Esophagus mucosa (tissue), 1 donor: Measurements from ENCODE around the gene TXNRD1. TPM values are rescaled to one million over a fixed set of nuclear protein-coding genes. Genes with fewer than 3 reads are reported as not detected.
A peak's percentile ranks its signal among the peaks of the same experiment; 100 is the strongest.
"Not testable (repeated sequence)": the region's sequence is repeated elsewhere in the genome, so short reads cannot be mapped to it uniquely, and the experiment has no call there.

Source experiments
- ATAC-seq: fragments of 200-7000 bp; cut with Tn5 transposase; one replicate; pipeline ENCODE4 v1.9.1; 2020
- total RNA-seq: library from RNA; stranded (reverse); gene quantifications from one replicate; pipeline ENCODE4 v1.2.4, GENCODE V29; 2023
- donor health status: DM: yes; HTN: yes; CAD: no.

TXNRD1 gene
- total RNA-seq, 1 donor from 2014 or later = 8.7 TPM

DNA sequence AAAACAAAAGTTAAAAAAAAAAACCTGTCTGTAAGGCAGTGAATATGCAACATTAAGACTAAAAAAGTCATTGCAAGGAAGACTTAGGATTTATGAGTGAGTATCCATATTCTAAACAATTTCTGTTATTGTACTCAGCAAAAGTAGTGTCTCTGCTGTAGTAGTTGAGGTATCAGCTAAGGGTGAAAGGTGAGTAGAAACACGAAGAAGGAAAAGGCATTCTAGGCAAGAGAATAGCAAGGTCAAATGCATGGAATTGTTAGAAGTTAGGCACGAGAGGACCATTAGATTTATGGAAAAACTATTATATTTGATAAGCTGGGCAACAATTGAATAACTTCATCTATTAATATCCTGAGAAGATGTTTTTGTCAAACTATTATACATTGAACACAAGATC is 89.8 kb downstream of the TXNRD1 start:
- ATAC-seq = no peak

DNA sequence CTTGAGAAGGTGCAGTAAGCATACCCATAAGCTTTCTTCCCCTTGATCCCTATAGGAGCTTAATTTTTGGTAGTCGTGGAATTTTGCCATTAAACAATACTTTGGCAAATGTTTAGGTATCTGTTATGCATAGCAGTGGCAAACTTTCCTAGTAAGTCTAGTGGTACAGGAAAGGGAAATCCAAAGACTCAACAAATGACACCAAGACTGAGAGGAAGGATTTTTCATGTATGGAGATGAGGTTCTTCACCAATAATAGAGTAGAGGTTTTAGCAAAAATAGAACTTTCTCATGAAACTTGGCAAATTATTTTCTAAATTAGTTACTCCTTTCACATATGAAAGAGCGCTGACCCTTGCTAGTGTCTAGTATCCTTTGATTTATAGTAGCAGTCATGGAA is 90.8 kb downstream of the TXNRD1 start:
- no peak for ATAC-seq

DNA sequence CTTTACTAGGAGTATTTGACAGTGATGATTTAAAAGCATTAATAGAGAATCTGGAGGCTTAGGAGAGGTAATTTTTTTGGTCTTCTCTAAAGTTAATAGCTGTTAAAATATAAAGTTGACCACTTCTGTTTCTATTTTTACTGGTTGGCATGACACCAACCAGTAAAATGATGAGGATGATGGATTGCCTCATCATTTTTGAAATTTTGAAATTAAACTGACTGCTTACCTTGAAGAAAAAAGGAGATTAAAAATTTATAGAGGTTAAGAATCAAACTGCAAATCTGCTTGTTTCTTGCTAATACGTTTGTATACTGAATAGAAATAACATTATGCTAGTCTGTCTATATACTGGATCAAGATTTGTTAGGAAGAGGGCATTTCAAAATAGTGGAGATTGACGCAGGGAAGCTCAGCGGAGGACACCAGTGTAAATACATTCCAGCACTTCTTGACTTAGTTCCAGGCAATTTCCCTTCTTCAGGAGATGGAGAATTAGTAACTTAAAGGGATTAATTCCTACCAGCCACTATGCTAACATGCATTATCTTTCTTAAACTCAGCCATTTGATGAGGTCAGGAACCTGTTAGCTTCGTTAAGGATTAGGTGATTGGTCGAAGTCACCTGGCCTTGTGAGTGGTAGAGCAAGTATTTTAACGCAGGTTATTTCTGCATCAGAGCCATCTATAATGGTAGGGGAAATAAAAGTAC is 91.5 kb downstream of the TXNRD1 start:
- ATAC-seq = no peak

DNA sequence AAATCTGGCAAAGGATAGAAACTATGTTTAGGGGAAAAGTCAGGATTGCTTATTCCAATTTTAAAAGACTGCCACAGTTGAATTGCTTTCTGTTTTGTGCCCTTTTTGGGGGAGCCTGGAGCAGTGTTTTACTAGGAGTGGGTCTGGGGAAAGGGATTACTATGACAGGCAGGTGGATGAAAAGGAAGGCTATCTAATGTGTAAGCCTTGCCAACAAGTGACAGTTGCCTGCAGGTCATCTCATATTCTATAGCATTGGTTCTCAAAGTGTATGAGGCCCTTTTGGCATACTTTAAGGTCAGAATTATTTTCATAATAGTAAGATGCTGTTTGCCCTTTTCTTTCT is 92.0 kb downstream of the TXNRD1 start:
- ATAC-seq = no peak

DNA sequence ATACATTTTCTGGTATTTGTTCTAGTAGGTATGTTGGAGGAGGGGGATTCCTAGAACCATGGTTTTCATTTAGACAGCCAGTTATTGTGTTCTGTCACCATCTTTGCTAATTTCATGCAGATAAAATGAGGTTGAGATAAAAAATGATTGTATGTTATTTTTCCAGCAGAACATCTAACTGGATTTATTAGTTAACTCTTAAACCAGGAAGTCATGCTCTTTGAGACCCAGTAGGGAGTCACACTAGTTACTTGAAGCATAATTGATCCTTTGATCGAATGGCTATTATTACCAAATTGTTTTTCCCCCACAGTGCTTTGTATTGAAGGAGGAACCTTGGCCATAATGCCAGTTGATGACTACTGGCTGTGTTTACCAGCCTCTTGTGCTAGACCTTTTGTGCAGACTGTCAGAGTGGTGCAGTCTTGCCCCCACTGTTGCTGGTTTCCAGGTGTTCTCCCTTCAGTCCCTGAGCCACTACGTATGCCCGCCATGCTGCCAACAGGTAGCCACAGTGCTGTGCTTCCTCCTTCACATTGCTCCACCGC is 93.9 kb downstream of the TXNRD1 start:
- no peak for ATAC-seq

DNA sequence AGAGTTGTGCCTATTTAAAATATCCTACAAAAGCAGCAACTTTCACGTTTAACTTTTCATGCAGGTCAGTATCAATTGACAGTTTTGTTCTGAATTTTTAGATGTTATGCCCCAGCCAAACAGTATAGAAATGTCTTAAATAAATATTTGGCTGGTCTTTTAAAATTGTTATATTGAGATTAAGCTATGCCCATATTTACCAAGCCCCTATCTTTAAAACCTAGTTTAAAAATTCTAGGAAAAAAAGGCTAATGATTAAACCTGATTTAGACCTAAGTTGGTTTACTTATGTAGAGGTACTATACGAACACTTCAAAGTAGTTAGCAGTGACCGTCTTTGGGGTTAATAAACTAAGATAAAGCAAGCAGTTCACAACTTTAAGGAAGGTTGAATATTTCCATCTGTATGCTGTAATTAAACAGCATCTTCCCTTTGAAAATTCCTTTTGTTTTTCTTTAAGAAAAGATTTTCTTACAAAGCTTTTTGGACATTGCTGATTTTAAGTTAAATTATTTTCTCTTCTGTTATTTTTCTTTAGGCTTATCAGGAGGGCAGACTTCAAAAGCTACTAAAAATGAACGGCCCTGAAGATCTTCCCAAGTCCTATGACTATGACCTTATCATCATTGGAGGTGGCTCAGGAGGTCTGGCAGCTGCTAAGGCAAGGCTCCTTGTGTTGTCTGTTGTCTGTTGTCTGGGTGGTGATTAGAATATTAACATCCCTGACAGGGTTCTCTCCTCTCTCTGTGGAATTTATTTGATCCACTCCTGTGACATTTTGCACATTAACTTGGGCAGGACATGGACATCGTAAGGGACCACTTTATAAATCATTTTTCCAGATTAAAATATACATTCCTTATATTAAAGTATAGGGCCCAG is 95.4 kb downstream of the TXNRD1 start:
- ATAC-seq = no peak

DNA sequence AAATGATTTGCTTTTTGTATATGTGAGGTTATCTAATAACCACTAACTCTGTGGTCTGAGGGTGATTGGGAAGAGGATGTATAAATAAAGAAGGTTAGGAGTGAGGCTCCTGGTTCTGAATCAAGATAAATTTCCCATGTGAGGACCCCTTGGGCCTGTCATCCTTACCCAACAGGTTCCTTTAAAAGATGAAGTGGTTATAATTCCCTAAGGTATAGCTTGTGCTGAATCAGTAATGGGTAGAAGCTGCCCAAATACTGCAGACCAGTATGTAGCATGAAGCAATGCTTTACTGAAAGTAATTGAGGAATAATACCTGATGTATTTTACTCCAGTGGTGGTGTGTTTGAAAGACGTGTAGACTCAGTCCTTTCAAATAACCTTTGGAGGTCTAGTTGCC is 96.6 kb downstream of the TXNRD1 start:
- ATAC-seq = no peak

DNA sequence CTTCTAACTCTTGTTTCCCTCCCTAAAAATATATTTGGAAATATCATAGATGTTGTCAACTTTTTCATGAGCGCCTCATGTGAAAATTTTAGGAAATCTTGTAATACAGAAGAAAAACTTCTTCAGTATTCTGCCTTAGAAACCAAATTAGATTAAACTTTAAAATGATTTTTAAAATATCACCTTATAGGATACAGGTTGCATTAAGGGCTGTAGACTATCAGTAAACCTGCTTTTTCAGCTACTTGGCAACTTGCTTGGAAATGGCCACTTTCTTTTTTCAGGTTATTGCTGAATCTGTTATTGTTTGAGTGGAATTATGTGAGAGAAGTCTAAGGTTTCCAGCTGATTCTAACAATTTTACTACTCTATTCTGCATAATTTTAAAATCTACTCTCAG is 97.1 kb downstream of the TXNRD1 start:
- ATAC-seq = no peak

DNA sequence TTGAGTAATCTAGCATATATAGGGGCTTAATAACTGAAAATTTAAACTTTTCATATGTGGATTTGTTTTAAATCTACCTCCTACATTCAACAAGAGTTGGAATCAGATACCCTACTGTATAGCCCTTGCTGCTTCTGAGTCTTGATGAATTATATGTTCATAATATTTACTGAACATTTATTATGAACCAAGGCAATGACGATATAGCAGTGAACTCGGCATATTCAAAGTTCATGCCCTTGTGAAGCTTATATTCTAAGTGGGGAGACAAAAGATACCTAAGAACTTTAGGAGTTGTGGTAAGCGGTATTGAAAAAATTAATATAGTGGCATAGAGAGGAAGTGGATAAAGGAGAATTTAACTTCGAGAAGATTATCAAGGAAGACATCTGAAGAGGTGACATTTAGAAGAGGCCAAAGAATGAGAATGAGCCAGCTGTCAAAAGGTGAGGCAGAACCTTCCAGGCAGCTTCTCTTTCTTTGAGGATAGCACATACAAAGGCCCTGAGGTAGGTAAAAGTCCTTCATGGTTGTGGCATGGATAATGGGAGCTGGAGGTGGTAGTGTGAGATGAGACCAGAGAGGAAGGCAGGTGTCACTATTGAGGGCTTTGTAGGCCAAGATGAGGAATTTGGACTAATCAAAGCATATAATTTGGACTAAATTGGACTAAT is 98.1 kb downstream of the TXNRD1 start:
- ATAC-seq = no peak

DNA sequence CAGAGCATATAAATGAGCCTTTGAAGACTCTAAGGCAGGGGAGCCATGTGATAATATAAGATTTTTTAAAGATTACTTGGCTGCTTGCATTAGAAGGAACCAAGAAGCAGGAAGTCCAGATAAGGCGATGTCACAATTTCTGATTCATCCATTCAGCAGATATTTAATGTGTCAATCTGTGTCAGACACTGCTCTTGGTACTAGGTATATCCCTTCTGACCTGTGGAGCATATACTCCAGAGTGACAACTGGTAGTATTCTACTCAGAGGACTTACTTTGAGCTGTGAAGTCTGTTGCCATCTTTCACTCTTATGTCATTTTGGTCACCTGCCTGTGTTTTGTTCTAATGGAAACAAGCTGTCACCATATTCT is 98.6 kb downstream of the TXNRD1 start:
- ATAC-seq = peak; percentile 65

DNA sequence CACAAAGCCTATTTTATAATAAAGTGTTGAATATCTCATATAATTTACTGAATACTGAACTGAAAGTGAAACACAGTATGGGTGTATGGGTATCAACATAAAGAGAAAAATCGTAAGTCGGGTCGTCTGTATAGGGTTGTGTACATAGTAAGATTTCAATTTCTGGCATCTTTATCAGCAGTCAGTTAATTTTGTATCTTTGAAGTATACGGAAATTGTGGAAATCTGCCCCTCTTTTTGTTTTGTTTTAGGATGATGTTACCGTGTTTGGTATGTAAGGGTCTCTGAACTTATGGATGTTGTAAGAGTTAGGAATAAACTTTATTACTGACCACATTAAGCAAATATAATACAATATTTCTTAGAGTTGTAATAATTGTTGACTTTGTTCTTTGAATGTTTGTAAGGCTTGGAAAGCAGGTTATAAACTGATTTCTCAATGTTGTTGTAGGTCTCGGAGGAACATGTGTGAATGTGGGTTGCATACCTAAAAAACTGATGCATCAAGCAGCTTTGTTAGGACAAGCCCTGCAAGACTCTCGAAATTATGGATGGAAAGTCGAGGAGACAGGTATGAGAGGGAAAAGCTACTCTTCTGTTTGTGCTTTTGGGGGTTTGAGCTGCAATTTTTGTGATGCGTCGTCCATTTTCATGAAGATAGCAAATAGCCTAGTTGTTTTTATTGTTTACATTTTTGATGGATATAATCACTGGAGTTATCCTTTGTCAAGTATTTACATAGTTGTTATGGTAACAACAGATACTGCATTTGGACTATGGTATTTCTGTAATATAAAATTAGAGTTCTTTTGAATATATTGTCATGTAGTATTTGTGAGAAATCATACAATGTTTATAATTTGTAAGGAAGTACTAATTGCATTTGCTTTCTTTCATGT is 100.0 kb downstream of the TXNRD1 start:
- no peak for ATAC-seq

DNA sequence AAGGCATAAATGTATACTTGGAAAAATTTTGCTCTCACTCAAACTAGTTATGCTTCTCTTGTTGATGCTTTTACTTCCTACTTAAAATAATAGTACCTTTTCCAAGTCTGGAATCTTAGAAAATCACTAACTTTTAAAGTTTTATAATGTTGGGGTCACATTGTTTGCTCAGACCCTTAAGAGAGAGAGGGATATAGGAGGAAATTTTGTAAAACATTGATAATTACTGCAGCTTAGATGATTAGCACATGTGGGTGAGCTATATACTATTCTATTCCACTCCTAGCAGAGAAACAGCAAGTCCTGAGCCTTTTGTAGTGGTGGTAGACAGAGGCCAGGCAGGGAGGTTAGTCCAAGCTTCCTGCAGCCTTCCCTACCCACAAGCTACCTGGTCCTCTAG is 101.4 kb downstream of the TXNRD1 start:
- ATAC-seq = no peak

DNA sequence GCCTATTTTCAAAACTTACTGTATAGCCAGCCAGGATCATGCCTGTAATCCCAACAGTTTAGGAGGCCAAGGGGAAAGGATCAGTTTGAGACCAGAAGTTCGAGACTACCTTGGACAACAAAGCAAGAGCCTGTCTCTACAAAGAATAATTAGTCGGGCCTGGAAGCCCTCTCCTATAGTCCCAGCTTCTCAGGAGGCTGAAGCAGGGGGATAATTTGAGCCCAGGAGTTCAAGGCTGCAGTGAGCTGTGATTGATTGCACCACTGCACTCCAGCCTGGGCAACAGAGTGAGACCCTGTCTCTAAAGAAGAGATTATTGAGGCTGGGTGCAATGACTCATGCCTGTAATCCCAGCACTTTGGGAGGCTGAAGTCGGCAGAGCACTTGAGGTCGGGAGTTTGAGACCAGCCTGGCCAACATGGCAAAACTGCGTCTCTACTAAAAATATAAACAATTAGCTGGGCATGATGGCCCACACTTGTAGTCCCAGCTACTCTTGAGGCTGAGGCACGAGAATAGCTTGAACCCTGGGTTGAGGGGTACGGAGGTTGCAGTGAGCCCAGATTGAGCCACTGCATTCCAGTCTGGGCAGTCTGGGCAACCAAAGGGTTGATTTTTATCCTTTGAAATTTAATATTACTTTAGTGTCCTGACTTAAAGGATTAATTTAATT is 102.1 kb downstream of the TXNRD1 start:
- ATAC-seq = no peak

DNA sequence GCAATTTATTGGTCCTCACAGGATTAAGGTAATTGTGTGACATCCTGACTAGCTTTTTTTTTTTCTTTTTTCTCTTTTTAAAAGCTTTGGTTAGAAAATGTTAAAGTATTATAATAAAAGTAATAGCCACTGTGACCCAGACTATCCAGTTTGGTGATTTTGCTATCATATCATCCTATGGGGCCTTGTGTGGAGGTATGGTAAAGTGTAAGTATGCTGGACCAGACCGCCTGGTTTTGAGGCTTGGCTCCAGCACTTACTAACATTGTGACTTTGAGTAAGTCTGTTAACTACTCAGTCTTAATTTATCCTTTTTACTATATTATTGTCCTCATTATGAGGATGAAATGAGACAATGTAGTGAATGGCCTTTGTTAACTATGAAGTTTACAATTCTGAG is 103.4 kb downstream of the TXNRD1 start:
- ATAC-seq = no peak

DNA sequence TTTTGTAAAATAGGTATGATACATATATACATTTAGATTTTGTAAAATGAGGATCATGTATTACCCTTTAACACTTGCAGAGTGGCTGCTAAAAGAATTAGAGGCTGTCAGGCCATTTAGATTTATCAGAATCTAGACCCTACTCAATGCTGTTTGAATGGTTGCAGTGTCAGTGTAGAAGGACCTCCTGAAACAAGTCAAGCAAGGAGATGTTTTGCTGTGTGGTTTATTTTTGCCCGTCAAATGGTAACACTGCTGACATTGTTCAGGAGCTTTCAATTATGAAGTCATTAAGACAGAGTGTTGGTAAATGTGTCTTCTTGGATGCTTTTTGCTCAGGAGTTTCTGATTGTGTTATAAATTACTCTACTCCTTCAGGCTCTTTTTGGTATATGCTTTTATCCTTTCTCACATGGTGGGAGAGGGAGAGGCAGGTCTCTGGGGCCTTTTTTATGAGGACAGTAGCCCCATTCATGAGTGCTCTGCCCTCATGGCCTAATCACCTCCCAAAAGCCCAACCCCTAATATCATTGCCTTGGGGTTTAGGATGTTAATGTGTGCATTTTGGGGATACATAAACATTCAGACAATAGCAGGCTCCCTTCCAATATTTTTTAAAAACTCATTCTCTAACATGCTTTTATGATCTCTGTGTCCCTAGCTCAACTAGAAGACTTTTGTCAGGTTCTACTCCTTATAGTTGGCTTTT is 104.5 kb downstream of the TXNRD1 start:
- ATAC-seq = no peak

DNA sequence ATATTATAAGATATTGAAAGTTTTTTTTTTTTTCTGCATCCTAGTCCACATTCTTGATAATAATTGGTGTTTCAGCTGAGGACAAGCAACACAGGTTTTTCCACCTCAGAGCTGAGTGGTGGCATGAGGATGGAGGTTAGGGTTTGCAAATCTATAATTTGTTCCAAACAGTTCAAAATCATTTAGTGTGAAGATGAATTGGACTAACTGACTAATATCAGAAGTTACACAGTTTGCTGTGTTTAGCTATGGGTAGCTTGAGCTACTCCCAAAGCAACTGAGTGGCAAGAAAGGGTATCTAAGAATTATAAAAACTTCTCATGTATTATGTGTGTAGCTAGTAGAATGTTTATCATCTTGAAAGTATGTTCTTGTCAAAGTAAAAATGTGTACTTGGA is 105.0 kb downstream of the TXNRD1 start:
- ATAC-seq = no peak

DNA sequence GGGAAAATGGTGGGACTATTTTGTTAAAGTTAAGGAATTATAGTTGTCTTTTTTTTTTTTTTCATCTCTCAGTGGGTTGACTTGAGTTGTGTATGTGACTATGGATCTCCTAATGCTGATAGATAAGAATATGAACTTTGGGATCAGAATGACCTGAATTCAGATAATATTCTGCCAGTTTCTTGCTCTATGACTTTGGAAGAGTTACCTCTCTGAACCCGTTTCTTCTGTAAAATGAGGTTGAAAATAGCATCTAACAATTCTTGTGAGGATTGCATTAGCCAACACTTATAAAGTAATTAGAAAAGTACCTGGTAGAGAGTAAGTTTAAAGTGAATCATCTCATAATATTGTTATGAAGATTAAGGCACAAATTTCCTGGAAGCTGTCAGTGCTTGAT is 106.4 kb downstream of the TXNRD1 start:
- ATAC-seq = no peak

DNA sequence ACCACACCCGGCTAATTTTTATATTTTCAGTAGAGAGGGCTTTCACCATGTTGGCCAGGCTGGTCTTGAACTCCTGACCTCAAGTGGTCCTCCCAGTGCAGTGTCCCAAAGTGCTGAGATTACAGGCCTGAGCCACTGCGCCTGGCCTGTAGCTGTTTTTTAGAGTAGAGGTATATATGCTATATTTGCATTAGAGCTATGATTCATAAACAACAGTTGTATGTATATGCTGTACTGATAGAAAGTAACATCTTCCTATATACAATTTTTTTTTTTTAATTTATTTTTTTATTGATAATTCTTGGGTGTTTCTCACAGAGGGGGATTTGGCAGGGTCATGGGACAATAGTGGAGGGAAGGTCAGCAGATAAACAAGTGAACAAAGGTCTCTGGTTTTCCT is 107.0 kb downstream of the TXNRD1 start:
- not testable (repeated sequence) for ATAC-seq

DNA sequence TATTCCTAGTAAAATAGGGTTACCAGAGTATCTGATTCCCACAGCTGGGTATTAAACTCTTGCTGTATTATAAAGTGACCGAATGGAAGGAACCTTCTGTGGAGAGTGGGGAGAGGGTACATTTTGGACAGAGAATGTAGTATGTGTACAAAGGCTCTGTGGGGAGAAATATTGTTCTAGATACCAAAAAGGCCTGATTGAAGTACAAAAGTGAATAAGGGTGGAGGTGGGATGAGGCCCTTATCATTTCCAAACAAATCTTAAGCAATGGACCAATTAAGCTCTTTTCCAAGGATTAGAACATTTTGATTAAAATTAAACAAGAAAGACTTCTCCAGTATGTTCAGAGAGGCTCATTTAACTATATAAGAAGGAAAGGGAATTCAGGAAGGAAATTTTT is 108.3 kb downstream of the TXNRD1 start:
- no peak for ATAC-seq

DNA sequence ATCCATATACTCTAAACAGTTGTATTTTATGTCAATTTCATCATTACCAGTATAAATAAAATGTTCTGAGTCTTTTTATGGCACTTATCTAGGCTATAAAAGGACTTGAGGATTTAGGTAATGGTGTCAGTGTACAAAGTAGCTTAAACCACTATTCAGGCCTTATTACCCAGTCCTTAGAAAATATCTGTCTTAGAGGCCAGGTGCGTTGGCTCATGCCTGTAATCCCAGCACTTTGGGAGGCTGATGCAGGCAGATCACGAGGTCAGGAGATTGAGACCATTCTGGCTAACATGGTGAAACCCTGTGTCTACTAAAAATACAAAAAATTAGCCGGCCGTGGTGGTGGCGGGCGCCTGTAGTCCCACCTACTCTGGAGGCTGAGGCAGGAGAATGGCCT is 112.7 kb downstream of the TXNRD1 start:
- ATAC-seq = not testable (repeated sequence)

DNA sequence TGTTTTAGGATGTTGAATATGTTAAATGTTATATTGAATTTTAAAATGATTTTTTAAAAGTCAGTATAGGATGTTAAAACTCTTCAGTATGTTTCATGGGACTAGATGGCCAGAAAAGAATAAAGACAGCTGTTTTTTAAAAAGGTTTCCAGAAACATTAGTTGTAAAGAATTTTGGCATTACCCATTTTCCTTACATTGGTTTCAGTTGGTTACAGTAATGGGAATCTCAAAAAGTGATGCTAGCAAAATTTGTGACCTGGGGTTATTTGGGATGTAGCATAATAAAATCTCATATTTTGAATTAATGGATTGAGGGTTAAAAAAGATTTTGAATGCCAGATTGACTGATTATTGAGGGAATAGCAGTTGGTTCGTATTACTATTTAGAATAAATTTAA is 113.2 kb downstream of the TXNRD1 start:
- no peak for ATAC-seq
